Activated CD4-positive, alpha-beta T cell treated with anti-CD3 and anti-CD28 coated beads for 1 hour (primary cell): Measurements from ENCODE around the gene ONECUT2.

ENCODE experiments used
- DNase-seq: peaks from one replicate; pipeline ENCODE4 v3.0.0-alpha.2; 2020

The ONECUT2 gene

DNA sequence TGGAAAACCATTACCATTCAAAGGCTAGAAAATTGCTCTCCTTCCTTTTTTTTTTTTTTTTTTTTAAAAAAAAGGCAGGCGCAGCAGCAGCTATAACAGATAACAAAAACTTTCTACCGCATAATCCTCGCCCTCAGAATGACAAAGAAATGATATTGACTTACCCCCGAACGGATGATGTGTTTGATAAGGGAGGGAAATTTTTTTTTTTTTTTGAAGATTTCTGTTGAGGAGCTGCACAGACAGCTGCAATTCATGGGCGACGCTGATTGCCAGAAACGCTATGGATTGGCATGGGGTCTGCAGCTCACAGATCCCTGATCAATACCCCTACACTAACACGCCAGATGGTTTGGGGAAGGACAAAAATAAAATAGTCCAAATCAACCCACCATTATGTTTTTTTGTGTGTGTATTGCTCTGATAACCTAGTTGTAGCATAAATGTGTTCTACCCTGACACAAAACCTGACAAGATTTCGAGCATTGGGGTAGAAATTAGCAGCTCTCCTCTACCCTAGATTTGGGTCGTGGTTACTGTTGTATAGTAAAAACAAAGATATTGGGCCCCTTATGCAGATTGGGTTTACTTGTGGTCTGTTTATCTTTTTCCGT lies 3.6 kb upstream of the ONECUT2 start:
- DNase-seq = no peak

DNA sequence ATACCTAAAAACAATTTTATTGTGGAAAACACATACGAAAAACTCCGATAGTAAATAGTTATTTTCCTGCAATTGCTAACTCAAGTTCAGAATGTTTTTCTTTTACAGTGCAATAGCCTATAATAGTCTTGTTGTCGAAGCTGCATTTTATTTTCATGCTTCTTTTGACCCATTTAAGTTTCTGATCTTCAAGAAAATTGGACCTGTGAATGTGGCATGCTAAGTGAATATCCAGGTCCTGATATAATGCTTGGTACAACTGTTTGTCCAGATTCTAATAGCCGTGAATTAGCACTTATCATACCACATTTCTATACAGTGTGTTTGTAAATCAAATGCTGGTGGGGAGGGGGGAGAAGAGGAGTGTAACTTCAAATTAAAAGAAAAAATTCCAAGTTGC lies 3.0 kb upstream of the ONECUT2 start:
- no peak for DNase-seq

DNA sequence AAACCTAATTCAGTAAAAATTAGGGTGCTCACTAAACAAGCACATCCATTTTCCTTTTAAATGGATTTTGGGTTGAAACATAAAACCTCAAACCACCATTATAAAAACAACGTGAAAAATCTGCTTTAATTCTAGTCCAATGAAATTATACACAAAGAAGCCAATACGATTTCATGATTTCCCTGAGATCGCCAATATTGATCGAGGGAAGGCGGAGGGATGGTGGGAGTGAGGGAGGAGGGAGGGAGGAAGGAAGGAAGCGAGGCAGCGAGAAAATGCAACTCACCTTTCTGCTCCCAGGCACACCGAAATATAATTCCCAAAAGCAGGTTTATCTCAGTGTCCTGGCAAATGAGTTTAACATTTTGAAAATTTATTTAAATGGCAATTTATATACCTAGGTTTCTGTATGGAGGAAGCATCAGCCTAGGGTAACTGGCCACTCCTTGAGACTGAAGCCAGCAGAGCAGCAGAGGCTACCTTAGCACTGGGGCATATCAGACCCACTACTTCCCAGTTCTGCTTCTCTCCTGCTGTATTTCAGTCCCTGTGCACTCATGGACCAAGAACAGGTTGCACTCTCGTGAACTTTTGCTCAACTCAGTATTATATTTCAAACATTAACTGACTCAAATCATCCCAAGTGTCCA lies 2.3 kb upstream of the ONECUT2 start:
- DNase-seq = no peak

DNA sequence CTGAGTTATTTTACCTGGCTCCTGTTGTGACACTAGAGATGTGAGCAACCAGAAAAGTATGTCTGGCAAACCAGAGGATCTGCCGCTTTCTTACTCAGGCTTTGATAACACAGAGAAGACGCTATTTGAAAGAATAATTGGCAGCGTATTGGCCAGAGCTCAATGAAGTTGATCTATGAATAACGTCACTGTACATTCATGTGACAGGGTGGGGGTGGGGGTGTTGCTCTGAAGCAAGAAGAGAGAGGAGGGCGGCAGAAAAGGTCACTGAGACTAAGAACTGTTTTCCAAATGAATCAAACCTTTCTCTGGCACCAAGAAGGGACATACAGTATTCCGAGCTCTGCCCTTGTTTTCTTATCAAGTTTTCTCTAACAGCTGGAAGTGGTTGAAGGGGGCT lies 1.7 kb upstream of the ONECUT2 start:
- DNase-seq = no peak

DNA sequence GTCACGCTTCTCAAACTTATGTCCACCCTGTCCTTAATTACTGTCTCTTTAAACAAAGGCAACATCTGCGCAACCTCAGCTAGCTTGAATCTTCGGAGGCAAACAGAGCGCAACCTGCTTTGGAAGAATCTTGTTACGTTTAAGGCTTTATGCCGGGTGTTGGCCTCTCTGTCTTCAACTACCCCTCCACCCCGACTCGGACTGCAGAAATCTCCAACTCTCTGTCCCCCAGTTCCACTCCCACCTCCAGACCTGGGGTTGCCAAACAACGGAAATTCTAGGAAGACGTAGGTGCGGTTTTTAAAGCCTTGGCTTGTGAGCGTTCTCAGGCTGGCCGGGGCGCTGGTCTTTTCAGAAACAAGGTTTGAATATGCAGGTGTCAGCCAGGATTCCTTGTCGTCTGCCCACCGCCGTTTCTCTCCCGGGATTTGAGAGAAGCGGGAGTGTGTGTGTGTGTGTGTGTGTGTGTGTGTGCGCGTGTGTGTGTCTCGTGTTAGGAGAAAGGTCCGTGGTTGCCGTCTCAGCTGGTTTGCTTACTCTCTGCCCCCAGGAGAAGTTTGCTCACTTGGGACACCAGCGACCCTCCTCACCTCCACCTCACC lies 1.1 kb upstream of the ONECUT2 start:
- DNase-seq = no peak

DNA sequence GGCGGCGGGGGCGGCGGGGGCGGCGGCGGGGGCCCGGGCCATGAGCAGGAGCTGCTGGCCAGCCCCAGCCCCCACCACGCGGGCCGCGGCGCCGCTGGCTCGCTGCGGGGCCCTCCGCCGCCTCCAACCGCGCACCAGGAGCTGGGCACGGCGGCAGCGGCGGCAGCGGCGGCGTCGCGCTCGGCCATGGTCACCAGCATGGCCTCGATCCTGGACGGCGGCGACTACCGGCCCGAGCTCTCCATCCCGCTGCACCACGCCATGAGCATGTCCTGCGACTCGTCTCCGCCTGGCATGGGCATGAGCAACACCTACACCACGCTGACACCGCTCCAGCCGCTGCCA lies 644 bp downstream of the ONECUT2 start:
- DNase-seq = no peak

DNA sequence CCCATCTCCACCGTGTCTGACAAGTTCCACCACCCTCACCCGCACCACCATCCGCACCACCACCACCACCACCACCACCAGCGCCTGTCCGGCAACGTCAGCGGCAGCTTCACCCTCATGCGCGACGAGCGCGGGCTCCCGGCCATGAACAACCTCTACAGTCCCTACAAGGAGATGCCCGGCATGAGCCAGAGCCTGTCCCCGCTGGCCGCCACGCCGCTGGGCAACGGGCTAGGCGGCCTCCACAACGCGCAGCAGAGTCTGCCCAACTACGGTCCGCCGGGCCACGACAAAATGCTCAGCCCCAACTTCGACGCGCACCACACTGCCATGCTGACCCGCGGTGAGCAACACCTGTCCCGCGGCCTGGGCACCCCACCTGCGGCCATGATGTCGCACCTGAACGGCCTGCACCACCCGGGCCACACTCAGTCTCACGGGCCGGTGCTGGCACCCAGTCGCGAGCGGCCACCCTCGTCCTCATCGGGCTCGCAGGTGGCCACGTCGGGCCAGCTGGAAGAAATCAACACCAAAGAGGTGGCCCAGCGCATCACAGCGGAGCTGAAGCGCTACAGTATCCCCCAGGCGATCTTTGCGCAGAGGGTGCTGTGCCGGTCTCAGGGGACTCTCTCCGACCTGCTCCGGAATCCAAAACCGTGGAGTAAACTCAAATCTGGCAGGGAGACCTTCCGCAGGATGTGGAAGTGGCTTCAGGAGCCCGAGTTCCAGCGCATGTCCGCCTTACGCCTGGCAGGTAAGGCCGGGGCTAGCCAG lies 1.2 kb downstream of the ONECUT2 start:
- DNase-seq = no peak

DNA sequence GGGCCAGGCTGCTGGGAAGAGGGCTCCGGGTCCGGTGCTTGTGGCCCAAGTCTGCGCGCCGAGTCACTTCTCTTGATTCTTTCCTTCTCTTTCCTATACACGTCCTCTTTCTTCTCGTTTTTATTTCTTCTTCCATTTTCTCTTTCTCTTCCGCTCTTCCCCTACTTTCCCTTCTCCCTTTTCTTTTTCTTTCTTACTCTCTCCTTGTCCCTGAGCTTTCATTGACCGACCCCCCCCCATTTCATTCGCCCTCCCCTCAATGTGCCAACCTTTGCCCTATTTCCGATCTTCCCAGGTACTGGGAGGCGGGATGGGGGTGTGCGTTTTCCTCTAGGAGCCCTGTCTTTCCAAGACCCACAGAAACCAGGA lies 1.8 kb downstream of the ONECUT2 start:
- DNase-seq = no peak

DNA sequence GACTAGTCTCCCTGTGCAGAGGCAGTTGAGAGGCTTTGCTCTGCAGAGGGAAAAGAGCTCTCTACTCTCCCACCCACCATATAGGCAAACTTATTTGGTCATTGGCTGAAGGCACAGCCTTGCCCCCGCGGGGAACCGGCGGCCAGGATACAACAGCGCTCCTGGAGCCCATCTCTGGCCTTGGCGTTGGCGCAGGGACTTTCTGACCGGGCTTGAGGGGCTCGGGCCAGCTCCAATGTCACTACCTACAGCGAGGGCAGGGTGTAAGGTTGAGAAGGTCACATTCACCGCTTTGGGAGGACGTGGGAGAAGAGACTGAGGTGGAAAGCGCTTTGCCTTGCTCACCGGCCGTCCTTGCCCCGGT lies 2.2 kb downstream of the ONECUT2 start:
- no peak for DNase-seq

DNA sequence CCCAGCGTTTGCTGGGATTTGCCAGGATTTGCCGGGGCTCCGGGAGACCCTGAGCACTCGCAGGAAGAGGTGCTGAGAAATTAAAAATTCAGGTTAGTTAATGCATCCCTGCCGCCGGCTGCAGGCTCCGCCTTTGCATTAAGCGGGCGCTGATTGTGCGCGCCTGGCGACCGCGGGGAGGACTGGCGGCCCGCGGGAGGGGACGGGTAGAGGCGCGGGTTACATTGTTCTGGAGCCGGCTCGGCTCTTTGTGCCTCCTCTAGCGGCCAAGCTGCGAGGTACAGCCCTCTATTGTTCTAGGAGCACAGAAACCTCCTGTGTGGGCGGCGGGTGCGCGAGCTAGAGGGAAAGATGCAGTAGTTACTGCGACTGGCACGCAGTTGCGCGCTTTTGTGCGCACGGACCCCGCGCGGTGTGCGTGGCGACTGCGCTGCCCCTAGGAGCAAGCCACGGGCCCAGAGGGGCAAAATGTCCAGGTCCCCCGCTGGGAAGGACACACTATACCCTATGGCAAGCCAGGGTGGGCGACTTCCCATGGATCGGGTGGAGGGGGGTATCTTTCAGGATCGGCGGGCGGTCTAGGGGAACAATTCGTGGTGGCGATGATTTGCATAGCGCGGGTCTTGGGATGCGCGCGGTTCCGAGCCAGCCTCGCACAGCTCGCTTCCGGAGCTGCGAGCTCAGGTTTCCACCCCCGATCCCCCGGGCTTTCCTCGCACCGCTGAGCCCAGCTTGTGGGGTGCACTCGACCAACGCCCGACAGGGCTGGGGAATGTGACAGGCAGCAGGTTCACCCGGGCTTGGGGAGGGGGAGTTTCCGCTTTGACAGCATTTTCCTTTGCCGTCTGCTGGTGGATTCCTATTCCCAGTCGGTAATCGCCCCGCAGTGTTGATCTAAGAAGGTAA lies 2.8 kb downstream of the ONECUT2 start:
- DNase-seq = no peak

DNA sequence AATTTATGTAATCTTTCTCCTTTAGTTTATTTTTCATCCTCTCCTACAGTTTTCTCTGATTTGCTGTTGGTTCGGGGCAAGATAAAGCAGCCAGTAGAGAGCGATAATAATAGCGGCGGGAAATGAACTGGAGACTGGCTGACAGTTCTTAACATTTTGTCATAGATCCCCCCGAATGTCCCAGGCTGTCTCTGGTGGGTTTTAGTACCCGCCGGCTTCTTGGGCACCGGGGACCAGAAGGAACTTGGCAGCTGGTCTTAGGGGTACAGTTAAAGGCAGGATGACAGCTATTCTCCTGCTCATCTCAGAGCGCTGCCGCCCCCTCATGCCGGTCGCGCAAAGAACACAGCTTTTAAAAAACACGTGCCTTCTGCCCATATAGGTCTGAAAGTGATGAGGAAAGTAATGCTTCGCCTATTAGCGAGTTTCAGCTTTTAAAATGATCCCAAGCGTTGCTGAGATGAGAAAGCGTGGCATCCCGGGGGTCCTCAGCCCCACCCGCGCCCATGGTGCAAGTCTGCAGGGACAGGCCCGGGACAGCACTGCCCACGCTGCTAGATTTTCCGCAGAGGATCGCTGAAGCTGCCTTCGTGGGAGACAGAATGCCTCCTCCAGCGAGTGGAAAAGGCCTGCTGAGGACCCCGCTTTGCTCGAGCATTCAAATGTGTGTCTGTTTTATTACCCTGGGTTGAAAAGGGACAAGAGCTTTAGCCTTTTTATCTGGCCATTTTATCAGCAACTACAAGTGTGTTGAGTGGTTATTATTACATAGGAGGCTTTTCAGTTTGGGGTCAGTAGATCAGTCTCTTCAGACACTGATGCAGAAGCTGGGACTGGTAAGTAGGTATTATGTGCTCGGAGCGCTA lies 3.8 kb downstream of the ONECUT2 start:
- no peak for DNase-seq

DNA sequence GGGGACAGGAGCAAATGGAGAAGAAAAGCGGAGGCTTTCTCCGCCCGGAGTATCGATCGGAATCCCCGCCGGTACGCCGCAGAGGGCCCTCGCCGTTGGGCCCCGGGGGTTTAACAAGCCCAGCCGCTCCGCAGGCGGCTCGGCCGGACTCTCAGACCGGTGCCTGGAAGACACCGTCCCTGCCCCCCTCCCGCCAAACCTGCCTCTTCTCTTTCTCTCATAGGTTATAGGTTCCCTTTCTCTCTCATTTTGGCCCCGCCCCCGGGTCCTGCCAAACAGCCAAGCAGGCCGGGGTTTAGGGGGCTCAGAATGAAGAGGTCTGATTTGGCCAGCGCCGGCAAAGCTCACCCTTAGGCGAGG lies 4.4 kb downstream of the ONECUT2 start:
- no peak for DNase-seq

DNA sequence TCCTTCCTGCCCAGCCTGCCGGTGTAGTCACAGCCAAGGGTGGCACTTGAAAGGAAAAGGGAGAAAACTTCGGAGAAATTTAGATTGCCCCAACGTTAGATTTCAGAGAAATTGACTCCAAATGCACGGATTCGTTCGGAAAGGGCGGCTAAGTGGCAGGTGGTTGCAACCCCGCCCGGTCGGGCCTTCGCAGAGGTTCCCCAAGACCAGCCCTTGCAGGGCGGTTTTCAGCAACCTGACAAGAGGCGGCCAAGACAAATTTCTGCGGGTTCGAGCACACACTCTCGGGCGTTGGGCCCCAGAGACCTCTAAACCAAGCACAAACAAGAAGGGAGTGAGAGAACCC lies 4.8 kb downstream of the ONECUT2 start:
- DNase-seq = no peak

DNA sequence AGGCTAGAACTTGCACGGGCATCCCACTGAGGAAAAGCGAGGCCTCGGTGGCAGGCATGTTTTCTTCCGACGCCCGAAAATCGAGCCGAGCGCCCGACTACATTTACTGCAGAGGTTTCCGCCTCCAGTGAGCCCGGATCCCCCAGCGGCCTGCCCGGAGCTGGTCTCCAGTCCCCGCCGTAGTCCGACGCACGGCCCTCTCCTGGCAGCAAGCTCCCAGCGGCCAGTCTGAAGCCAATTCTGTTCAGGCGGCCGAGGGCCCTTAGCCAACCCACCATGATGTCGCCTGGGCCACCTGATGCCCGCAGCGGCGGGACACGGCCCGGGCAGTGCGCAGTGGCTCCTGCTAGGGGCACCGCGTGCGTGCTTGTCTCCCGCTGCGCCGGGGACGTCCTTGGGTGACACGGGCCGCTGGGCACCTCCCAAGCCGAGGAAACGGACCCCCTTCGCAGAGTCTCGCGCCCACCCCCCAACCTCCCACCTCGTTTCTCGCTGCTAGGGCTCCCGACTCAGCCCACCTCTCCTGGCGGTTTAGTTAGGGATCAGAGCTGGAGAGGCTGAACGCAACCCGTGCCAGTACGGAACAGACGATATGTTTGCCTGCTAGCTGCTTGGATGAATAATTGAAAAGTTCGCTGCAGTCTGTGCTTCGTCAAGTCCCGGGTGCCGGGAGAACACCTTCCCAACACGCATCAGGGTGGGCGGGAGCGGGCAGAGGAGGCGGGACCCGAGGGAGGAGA lies 5.3 kb downstream of the ONECUT2 start:
- no peak for DNase-seq

DNA sequence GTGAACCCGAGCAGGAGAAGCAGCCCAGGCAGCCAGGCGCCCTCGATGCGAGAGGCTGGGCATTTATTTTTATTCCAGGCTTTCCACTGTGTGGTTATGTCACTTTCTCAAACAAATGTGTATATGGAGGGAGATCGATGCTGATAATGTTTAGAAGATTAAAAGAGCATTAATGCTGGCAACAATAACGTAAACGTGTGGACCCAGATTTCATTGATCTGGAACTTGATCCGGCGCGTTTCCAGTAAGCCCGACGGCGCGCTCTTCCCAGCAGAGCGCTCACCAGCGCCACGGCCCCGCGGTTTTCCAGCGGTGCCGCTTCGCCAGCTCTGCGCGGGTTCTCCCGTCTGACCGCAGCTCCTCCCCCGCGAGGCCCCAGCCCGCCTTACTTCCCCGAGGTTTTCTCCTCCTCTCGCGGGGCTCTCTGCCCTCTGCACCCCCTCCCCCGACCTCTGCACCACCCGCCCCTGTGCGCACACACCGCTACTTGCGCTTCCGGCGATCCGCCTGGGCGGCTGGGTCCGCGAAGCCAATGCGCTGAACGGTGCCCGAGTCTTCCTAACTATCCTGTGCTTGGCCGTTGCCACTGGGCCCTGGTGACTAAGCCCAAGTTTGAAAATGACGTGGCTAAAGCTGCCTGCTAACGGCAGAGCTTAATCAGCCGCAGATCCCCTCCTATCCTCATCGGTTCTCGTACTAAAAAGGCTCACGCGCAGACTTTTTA lies 6.1 kb downstream of the ONECUT2 start:
- DNase-seq = no peak

DNA sequence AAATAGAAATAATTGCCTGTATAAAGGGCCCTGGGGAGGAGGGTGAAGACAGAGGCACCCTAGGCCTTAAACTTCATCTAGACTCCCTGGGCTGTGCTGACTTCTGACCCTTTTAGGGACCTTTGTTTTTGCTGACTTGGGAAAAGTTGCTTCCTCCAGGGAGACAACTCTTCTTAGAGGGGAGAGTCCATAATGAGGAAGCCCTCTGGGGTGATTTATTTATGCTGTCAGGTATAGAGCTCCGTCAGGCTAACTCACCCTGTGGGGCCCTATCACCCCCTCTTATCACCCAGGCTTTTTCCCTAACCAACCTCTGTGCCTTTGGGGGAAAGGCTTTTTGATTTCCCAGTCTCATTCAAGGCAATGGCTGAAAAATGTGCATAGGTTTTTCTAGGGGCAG lies 8.1 kb downstream of the ONECUT2 start:
- DNase-seq = no peak

DNA sequence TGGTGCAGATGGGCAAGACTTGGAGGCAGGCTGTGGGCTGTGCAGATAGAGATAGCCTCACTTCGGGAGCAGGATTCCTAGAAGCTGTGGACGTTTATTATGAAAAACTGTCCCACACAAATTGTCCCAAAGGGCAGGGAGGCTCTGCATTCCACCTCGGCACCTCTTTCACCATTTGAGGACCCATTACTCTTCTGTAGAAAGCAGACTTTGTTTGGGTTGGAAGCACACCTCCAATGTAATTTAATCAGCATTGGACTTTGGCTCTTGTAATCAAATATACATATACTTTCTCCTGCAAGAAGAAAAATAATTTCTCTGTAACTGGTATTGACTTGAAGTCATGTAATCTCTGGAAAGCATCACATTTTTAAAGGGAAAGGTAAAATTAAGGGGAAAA lies 8.5 kb downstream of the ONECUT2 start:
- no peak for DNase-seq

DNA sequence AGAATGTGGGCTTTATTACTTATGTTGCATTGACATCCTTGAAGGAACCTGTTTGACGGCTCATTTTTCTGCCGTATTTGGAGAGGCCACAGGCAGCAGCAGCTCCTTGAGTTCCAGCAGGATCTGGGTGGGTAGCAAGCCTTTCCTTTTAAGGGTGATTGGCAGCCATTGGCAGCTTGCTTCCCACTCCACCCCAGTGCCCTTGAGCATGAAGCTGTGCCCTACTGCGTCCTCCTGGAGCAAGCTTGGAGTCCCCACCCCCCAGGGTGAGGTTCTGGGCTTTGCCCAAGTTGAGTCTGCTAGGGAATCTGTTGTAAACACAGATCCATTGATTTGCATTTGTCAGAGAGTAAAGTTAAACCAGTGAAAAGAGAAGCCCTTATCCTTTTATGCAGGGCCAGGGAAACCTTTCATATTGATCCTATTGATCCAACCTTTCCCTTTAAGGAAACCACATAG lies 9.2 kb downstream of the ONECUT2 start:
- no peak for DNase-seq

DNA sequence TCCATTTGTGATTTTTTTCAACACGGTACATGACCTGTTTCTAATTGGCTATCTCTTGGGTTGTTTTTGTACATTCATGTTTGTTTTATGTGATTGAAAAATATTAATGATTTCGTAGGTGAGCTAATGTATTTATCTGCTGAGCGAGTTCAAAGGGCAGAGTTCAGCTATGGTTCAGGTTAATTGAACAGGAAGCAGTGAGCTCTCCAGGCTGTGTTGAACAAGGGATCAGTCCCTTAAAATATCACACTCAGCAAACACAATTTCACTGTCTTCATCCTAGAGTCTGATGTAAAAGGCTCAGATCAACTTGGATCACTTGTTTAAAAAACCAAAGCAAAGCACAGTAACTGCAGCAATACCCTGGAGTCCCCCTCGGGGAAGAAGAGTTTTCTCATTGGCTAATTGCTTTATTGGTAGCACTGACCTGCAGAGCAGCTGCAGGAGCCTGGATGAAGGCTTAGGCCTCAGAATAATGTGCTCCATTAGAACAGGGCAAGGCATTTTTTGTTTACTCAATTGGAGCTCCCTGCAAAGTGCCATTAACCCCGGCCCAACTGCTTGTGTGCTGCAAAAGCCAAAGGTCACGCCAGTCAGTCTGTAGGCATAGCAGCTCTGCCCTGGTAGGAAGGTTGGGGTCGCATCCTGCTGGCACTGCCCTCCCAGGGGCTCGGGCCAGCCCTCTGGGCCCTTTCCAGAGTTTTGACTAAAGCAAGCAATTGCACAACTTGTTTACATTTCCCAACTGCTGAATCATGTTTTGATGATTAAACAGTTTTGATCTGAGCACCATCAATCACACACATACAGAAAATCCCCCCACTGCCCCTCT lies 10.5 kb downstream of the ONECUT2 start:
- no peak for DNase-seq

DNA sequence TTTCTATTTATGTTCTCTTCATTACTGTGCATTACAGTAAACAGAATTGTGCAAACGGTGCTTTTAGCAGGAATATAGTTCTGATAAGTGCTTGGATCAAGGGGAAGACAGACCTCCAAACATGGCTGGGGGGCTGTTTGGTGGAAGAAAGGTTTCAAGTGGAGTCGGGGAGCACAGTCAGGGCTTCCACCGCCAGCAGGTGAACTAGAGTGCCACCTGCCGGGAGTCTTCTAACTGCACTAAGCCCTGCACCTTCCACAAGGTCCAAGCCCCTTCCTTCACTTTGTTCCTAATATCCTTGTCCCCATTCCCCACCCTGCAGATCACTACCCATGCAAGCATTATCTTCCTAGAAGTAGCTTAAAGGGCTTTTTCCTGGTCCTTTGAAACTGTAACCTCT lies 11.1 kb downstream of the ONECUT2 start:
- no peak for DNase-seq
